AML-193 (cell line): ENCODE measurements around the gene KRAS.
"Not testable (repeated sequence)": the region's sequence is repeated elsewhere in the genome, so short reads cannot be mapped to it uniquely, and the experiment has no call there.

Experiments
- DNase-seq, 2 experiments: peaks; one replicate each; lab custom pipeline; 2025; lab: John Stamatoyannopoulos, UW

KRAS gene

GRCh38 chr12:25250744-25251730 lies at the start of gene KRAS:
KRAS (minus strand) TSS chr12:25250929.
- DNase-seq = peak; percentile 85 to 89

GRCh38 chr12:25296381-25296780 lies 45.7 kb upstream of the KRAS start:
- DNase-seq = no peak

- no peak for DNase-seq
These were observed 44.6 kb upstream of the KRAS start for GRCh38 chr12:25295361-25295760.

- no peak for DNase-seq
These were observed 42.9 kb upstream of the KRAS start for GRCh38 chr12:25293653-25294052.

GRCh38 chr12:25292810-25293221 lies 42.1 kb upstream of the KRAS start:
- not testable (repeated sequence) for DNase-seq

- DNase-seq = no peak
These were observed 36.9 kb upstream of the KRAS start for GRCh38 chr12:25287610-25288009.

- DNase-seq = no peak
These were observed 36.1 kb upstream of the KRAS start for GRCh38 chr12:25286837-25287236.

GRCh38 chr12:25284024-25284423 lies 33.3 kb upstream of the KRAS start:
- no peak for DNase-seq

- no peak for DNase-seq
These were observed 32.3 kb upstream of the KRAS start for GRCh38 chr12:25283006-25283405.

- DNase-seq = no peak
These were observed 29.4 kb upstream of the KRAS start for GRCh38 chr12:25280082-25280481.

GRCh38 chr12:25278269-25278668 lies 27.5 kb upstream of the KRAS start:
- DNase-seq = no peak

GRCh38 chr12:25276199-25276937 lies 25.6 kb upstream of the KRAS start:
- no peak for DNase-seq

GRCh38 chr12:25271486-25272098 lies 20.9 kb upstream of the KRAS start:
- no peak for DNase-seq

GRCh38 chr12:25269701-25270100 lies 19.0 kb upstream of the KRAS start:
- DNase-seq = peak; percentile 4 to 9

- no peak for DNase-seq
These were observed 15.8 kb upstream of the KRAS start for GRCh38 chr12:25266497-25266896.

GRCh38 chr12:25264862-25265261 lies 14.1 kb upstream of the KRAS start:
- DNase-seq = no peak

- no peak for DNase-seq
These were observed 13.4 kb upstream of the KRAS start for GRCh38 chr12:25264114-25264513.

- no peak for DNase-seq
These were observed 12.9 kb upstream of the KRAS start for GRCh38 chr12:25263594-25263993.

- DNase-seq = no peak
These were observed 11.8 kb upstream of the KRAS start for GRCh38 chr12:25262389-25263074.

GRCh38 chr12:25257590-25258324 lies 7.0 kb upstream of the KRAS start:
- no peak for DNase-seq

GRCh38 chr12:25256826-25257225 lies 6.1 kb upstream of the KRAS start:
- DNase-seq = no peak
